ENCODE data around the gene OTUD5.

OTUD5 gene

DNA sequence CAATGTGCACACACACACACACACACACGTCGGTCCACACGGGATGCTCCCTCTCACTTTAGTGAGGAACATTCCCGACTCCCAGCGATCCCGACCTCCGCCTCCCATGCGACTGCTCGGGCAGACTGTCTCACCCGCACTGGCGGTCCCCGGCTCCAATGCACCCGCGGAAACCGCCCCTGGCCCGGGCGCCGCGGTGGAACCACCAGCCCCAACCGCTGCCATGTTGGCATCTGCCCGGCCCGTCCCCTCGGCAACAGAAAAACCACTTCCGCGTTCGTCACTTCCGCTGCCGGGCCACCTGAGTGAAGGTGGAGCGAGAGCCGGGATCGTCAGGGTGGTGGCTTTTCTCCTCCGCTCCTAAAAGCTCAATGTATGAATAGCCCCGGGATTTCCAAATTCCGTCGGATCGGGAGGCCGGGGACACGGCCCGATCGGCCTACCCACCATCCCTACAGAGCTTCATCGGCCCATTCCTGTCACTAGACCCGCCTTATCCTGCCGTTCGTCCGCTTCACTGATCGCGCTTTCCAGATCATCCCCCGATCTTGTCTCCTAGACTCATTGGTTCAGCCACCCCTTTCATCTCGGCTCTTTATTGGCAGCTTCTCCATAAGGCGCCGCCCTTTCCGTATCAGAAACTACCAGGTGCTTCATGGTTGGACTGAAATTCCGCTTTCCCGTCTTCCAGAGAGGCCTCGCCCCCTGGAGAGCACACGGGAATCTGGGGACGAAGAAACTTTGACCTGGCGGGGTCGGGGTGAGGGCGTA, 45.8 kb downstream of the OTUD5 start, which contains the start of gene SLC35A2:
TSS of gene SLC35A2 (minus strand) at position 235 of the 771 bp plus-strand sequence. CDS start at position 225, 10 bp downstream.
- peak; percentile 80 for DNase-seq (ENCODE audit: low spot score)

GRCh38 chrX:48910926-48911411, 46.4 kb downstream of the OTUD5 start:
- DNase-seq (ENCODE audit: low spot score) = peak; percentile 13

- no peak for DNase-seq (ENCODE audit: low spot score)
Measured at GRCh38 chrX:48909703-48910294, 47.6 kb downstream of the OTUD5 start.

GRCh38 chrX:48908600-48908999, 48.8 kb downstream of the OTUD5 start:
- DNase-seq (ENCODE audit: low spot score) = no peak

GRCh38 chrX:48905090-48905790, 52.2 kb downstream of the OTUD5 start:
- DNase-seq (ENCODE audit: low spot score) = no peak

DNA sequence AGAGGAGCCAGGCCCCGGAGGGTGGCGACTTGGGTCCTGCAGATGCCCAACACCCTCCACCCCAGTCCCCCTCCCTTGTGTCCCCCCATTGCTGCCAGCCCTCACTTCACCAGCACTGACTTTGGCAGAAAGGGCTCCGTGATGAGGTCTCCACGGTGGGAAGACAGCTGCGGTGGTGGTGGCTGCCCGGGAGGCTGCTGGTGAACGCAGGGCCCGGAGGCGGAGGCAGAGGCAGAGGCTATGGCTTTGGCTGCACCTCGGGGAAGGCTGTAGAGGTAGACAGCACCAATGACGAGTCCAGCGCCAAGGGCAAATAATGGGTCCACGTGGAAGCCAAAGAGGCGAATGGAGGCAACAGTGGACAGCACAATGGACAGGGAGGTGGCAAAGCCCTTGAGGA, 52.8 kb downstream of the OTUD5 start:
- no peak for DNase-seq (ENCODE audit: low spot score)

- DNase-seq (ENCODE audit: low spot score) = no peak
Measured at GRCh38 chrX:48904180-48904579, 53.2 kb downstream of the OTUD5 start.

- no peak for DNase-seq (ENCODE audit: low spot score)
Measured at GRCh38 chrX:48903290-48903689, 54.1 kb downstream of the OTUD5 start.

DNA sequence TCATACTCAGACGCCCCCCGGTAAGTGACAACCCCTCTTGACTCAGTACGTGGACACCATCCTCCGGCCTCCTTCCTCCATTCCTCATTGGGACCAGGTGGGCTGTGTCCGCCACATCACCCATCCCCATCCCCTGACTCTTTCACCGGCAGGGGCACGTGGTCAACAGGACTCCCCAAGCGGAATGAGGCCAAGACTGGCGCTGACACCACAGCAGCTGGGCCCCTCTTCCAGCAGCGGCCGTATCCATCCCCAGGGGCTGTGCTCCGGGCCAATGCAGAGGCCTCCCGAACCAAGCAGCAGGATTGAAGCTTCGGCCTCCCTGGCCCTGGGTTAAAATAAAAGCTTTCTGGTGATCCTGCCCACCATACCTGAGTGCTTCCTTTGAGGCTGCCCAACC, 54.6 kb downstream of the OTUD5 start:
- DNase-seq (ENCODE audit: low spot score) = no peak

DNA sequence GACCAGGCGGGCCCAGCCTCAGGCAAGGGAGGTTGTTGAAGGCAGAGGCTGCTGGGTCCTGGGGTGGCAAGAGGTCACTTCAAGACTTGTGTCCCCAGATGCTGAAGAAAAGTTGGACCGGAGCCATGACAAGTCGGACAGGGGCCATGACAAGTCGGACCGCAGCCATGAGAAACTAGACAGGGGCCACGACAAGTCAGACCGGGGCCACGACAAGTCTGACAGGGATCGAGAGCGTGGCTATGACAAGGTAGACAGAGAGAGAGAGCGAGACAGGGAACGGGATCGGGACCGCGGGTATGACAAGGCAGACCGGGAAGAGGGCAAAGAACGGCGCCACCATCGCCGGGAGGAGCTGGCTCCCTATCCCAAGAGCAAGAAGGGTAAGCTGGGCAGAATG, 55.3 kb downstream of the OTUD5 start:
- no peak for DNase-seq (ENCODE audit: low spot score)

- no peak for DNase-seq (ENCODE audit: low spot score)
Measured at GRCh38 chrX:48901069-48901468, 56.3 kb downstream of the OTUD5 start.

- DNase-seq (ENCODE audit: low spot score) = no peak
Measured at GRCh38 chrX:48899078-48899410, 58.4 kb downstream of the OTUD5 start.

GRCh38 chrX:48897625-48898306, 59.6 kb downstream of the OTUD5 start, which contains the start of the genes PQBP1 and TIMM17B:
Gene PQBP1, plus strand, starts transcription at chrX:48897930. Its CDS starts 580 bp downstream, at chrX:48898510.
Gene TIMM17B, minus strand, starts transcription at chrX:48897768. Its CDS starts 19 bp downstream, at chrX:48897749.
- peak; percentile 90 for DNase-seq (ENCODE audit: low spot score)

- peak; percentile 67 for DNase-seq (ENCODE audit: low spot score)
Measured at GRCh38 chrX:48897157-48897624, 60.2 kb downstream of the OTUD5 start.

GRCh38 chrX:48896611-48897011, 60.8 kb downstream of the OTUD5 start:
- peak; percentile 18 for DNase-seq (ENCODE audit: low spot score)

GRCh38 chrX:48894891-48895290, 62.5 kb downstream of the OTUD5 start:
- no peak for DNase-seq (ENCODE audit: low spot score)

DNA sequence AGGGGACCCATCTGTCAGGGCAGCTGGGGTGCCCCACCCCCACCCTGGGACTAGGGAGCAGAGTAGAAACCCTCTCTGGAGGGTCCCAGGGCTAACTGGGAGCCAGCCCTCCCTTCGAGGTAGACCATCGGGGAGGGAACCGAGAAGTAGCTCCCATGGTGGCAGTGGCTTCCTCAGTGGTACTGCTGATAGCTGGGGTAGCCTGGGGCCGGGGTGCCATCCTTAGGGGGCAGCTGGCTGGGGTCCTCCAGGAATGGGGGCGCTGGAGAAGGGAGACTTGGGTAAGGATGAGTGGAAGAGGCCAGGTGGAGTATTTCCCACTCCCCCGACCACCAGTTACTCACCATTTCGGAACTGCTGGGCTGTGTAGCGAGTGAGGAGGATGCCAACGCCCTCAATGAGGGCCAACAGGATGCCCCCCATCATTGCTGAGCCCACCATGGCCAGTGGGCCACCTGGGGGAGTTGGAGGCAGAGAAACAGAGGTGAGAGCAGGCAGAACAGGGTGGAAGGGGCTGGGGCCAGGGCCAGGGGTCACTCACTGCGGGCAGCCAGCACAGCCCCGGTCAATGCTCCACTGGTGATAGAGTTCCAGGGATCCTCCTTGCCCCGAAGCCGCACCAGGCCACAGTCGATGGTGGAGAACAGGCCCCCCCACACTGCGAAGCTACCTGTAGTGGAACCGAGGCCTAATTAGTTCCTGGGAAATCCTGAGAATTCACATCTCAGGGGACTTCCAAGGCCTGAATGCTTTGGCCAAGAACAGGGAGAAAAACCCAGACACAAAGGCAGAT, 63.7 kb downstream of the OTUD5 start:
- no peak for DNase-seq (ENCODE audit: low spot score)

DNA sequence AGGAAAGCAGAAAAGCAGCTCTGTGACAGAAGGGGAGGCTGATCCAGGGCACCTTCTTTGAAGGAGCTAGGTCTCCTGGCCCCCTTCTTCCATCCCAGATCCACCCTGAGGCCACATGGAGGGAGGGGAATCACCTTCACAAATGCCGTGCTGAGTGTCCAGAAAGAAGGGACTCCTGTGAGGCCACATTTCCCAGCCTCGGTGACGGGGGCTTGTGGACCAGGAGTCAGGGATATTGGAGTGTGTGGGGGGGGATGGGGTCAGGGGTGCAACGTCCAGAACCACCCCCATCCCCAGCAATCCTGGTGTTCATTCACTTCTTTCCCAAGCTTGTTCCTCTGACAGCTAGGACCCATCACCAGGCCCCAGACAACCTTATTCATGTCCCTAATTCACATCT, 64.5 kb downstream of the OTUD5 start:
- DNase-seq (ENCODE audit: low spot score) = no peak

DNA sequence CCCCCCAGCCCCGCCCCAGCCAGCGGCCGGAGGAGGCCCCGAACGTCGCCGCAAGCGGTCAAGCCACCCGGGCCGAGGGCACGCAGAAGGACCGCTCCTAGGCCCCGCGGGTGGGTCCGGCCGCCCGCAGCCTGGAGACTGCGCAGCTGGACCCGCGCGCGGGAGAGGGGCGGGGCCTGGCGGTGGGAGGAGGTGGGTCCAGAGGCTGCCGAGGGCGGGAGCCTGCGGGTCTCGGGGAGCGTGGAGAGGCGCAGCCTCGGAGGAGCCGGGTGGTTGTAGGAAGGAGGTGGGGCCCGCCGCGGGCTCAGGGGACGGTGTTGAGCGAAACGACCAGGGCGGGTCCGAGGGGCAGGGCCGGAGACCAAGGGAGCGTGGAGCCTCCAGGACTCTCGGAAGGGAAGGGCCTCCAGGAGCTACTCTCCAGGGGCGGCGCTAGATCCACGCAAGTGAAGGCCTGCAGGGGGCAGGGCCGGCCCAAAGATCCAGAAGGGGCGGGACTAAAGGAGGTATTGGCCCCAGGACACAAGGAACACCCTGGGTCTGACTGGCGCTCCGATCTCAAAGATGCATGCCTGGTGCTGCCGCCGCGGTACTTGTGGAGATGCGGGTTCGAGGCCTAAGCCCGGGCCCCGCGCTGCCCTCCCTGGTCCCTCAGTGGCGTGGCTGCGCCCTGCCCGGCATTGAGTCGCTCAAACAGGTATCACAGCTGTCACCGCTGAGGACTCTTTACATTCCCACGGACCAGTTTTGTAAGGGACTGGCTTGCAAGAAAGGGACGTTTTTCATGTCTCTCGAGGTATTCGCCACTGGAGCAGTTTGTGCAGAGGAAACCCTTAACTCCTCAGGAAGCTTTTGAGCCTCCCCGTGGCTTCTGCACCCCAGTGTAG, 65.8 kb downstream of the OTUD5 start:
- DNase-seq (ENCODE audit: low spot score) = peak; percentile 84

GRCh38 chrX:48890934-48891401, 66.4 kb downstream of the OTUD5 start:
- peak; percentile 19 for DNase-seq (ENCODE audit: low spot score)
